Measurements from ENCODE around the gene FLYWCH1.

FLYWCH1 gene

DNA sequence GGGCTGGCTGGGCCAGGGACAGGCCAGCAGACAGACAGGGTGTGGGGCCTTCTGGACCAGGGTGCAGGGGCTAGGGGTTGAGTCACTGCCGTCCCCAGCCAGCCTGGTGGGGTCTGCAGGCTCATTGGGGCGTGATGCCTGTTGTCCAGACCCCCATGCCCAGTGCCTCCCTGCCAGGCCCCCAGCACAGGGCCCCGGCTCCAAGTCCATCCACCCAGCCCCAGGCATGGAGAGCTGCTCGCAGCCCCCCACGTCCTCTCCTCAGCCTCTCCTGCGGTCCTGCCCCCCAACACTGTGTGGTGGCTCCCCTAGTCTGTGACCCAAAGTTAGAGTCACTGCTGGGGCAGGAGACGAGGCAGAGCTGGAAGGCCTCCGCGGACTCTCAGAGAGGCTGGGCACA lies 75.6 kb downstream of the FLYWCH1 start:
- DNase-seq, result no peak

DNA sequence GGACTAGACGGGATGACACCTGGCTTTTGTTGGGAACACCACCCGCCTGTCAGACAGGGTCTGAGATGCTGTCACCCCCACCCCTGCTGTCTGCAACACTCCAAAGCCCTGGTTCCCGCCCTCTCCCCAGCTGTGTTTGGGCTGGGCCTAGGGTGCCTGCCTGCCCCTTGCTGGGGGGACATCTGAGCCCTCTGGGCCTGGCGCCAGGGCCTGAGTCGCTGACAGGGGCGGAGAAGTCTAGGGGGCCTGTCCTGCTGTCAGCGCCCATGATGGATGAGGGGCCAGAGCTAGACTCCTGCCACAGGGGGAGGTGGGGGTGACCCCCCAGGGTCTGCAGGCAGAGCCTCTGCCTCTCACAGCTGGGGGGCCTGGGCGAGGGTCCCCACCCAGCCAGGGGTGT lies 76.1 kb downstream of the FLYWCH1 start:
- no peak for DNase-seq

DNA sequence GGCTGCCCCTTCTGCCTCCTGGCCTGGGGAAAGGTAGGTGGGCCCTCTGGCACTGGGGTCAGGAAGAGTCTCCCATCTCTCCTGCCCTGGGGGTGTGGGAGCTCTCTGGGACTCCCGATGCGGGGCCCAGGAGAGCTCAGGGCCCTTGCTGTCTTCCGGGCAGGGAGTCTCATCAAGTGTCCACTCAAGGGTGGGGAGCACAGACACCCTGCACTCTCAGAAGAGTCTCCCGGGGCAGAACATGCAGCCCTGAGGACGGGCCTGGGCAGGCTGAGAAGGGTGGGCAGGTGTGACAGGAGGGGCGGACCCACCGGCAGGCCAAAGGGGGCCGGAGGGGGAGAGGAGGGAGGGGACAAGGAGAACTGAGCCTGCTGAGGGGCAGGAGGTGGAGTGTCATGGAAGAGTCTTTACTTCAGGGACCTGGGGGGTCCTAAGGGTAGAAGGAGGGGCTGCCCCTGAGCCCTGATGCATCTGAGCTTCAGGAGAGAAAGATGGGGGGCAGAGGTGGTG lies 76.9 kb downstream of the FLYWCH1 start:
- DNase-seq, result no peak

DNA sequence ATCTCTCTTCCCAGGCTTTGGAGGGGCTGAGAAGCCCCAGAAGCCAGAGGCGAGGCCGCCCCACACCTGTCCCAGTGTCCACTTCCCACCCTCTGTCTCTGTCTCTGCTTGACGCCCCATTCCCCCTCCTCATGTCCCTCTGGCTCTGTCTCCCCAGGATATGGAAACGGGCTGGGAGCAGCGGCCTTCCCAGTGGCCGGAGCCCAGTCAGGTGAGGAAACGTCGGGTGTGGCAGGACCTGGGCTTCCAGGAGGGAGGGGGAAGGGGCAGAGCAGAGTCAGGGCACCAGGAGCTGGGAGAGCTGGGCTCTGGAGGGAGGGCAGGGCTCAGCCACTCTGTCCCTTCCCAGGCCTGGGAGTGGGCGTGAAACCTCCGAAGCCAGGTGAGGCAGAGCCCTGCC lies 79.2 kb downstream of the FLYWCH1 start:
- no peak for DNase-seq

DNA sequence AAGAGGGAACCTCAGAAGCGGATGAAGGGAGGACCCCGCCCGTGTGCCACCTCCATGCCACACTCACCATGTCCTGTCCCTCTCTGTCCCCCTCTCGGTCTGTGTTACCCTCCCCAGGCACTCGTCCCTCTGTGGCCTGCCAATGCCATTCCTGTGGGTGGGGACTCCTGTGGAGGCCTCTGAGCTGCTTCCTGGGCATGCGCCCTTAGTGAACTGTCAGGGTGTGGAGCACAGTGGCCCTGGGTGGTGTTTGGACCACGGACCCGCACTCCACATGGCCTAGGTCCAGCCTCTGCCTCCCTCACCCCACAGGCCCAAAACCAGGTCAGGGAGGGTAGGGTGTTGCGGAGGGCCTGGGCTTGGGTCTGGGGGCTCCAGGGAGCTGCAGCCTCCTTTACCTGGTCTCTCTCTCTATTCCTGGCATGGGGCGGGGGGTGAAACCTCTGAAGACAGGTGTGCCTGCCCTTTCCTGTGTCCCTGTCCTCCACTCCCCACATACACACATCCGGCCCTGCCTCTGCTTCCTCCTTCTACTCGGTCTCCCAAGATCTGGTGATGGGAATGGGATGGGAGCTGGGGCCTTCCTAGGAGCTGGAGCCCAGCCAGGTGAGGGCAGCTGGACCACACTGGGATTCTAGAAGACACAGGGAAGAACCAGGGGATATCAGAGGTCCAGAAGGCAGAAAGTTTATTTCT lies 80.0 kb downstream of the FLYWCH1 start:
- no peak for DNase-seq

DNA sequence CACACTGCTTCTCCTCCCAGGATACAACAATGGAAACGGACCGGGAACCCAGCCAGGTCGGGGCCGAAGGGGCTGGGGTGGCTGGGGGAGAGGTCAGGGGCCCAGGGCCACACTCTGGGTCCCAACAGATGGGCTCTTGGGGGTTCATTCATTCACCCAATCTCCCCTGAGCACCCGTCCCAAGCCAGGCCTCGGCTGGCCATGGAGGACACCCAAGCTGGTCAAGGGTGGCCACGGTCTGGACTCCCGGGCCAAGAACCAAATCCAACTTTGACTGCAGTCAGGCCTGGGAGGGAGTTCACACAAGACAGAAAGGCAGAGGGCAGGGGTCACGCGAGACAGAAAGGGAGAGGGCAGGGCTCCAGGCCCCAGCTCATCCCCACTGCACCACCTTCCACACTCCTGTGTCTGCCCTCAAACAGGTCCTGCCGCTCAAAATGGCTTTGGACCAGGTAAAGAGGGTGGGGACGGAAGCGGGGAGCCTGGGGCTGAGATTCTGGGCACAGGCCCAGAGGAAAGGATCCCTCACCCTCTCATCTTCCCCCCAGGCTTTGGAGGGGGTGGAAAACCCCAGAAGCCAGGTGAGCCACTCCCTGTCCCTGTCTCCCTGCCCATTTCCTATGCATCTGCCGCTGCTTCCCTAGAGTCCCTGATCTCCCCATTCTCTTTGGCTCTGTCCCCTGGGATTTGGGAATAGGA lies 80.8 kb downstream of the FLYWCH1 start:
- no peak for DNase-seq

DNA sequence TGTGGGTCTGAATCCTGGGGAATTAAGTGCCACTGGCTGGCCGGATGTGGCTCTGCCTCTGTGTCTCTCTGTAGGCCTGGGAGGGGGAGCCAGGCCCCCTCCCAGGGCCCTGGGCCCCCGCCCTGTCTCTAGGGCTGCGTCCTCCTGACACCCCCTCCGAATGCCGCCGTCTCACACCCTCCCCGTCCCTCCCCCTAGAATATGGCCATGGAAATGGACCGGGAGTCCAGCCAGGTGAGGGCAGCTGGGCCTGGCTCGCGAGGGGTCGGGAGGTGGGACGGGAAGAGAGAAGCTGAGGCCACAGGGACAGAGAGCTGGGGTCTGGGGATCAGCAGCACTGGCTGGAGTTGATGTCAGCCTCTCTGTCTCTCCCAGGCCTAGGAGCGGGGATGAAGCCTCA lies 84.6 kb downstream of the FLYWCH1 start:
- no peak for DNase-seq

DNA sequence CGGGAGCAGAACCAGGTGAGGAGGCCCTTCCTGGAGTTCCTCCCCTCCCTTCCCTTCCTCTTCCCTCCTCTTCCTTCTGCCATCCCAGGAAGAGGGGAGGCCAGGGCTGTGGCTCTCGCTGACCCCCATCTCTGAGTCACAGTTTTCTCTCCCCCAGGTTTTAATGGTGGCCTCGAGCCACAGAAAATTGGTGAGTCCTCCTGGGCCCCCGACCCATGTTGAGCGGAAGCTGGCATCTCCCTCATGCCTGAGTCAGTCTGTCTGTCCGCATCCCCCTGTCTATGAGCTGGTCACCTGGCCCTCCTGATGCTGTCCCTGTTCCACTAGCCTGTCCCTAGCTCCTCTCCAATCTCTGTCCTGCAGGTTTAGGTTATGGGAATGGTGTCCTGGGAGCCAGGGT lies 88.2 kb downstream of the FLYWCH1 start:
- no peak for DNase-seq

DNA sequence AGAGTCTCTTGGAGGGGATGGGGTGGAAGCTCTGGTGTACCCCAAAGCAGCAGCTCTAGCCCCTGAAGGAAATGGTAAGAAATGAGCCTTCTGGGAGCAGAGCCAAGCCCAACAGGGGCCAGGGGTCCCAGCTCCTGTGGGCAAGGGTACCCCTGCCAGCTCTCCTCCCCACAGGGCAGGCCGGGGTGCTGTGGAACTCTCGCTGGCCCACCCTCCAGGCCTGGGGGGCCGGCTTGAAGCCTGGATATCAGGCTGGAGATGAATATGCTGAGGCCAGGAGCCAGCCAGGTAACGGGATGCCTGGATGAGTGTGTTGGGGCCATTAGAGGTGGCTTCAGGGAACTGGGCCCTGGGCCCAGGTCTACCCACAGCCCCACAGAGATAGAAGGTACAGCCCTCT lies 88.8 kb downstream of the FLYWCH1 start:
- no peak for DNase-seq
